Activated naive CD4-positive, alpha-beta T cell treated with anti-CD3 and anti-CD28 coated beads, Interleukin-2, amount 50 U/mL, for 72 hours (primary cell): ENCODE data around the gene ETV7. TPM values are rescaled to one million over a fixed set of nuclear protein-coding genes. Genes with fewer than 3 reads are reported as not detected.
A peak's percentile ranks its signal among the peaks of the same experiment; 100 is the strongest.

Source experiments
- ATAC-seq, 2 donors: fragments of 150-1000 bp; cut with Tn5 transposase; 2 replicates each; pipeline ENCODE4 v1.10.0; 2021; ENCODE audit warnings: mild to moderate bottlenecking in 2 of 2, moderate library complexity in 2 of 2
- DNase-seq, 2 donors: peaks; one replicate each; pipeline ENCODE4 v3.0.0; 2021 to 2022; ENCODE audit warnings: low spot score in 2 of 2
- H3K27ac Mint-ChIP-seq, 2 donors: one replicate each; pipeline ENCODE4 v1.8.0; 2022; ENCODE audit warnings: mild to moderate bottlenecking in 2 of 2, mixed read lengths in 2 of 2
- H3K36me3 Mint-ChIP-seq, 2 donors: one replicate each; pipeline ENCODE4 v1.8.0; 2022; ENCODE audit warnings: mixed read lengths in 2 of 2
- H3K9me3 Mint-ChIP-seq, 2 donors: one replicate each; pipeline ENCODE4 v1.8.0; 2022; ENCODE audit warnings: mixed read lengths in 2 of 2
- total RNA-seq, 2 donors: library from RNA; stranded (reverse); gene quantifications; one replicate each; pipeline ENCODE4 v1.2.3, GENCODE V29; 2022

ETV7 gene
- total RNA-seq, 2 donors from 2014 or later: 0.16 to 2.0 TPM

DNA sequence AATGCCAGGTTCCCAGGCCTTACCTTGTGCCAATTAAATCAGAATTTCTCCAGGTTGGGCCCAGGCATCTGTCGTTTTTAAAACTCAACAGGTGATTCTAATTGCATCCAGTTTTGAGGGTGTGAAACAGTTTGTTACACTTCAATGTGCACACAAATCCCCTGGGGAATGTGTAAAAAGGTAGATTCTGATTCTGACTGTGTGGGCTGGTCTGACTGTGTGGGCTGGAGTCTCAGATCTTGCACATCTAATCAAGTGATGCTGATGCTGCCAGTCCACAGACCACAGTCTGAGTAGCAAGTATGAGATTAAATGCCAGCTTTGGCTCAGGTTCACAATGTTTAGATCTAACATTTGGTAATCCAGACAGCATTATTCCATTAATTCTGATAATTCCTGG lies 12.5 kb upstream of the ETV7 start:
- ATAC-seq: peak in 1 of 2 donors; percentile 40
- Mint-ChIP-seq H3K36me3 (no peaks in the 10 kb centered on the region), H3K9me3 (no peaks in the 10 kb centered on the region), H3K27ac (no peak overlapping the region)
- DNase-seq: no peak

DNA sequence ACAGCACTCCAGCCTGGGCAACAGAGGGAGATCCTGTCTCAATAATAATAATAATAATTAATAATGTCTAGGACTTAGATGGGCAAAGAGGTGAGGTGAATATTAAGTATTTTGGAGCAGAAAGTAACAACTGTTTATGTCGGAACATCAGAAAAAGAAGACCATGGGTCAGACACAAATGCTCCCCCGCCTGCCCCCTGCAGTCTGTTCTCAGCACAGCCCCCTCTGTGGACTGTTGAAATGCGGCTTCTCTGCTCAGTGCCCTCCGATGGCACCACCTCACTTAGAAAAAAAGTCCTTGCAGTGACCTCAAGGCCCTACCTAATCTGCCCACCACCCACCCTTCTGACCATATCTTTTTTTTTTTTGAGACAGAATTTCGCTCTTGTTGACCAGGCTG lies 5.2 kb upstream of the ETV7 start:
- Mint-ChIP-seq H3K27ac (no peak overlapping the region), H3K36me3 (no peaks in the 10 kb centered on the region), H3K9me3 (no peaks in the 10 kb centered on the region)
- DNase-seq: no peak
- ATAC-seq: no peak

DNA sequence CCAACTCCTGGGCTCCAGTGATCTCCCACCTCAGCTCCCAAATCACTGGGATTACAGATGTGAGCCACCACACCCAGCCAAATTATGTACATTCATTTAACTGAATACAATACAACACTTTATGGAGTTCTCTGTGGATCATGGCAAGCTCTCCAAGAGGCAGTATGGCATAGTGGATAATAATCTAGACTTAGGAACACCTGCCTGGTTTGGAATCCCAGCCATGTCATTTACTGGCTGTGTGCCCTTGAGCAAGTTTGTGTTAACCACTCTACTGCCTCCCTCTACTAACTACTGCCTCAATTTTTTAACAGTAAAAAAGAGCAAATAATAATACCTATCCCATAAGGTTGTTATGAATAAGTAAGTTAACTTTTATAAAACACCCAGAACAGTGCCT lies 1.9 kb upstream of the ETV7 start:
- H3K27ac Mint-ChIP-seq: no peak overlapping the region
- H3K36me3 Mint-ChIP-seq: peaks cover 0 to 13% of the 10 kb centered on the region in 2 donors
- ATAC-seq (no peak), DNase-seq (no peak)
- H3K9me3 Mint-ChIP-seq: no peaks in the 10 kb centered on the region

GRCh38 chr6:36386495-36387439 lies 702 bp downstream of the ETV7 start:
- DNase-seq (peak in 1 of 2 donors; percentile 16), ATAC-seq (peak; percentile 26 to 50)
- Mint-ChIP-seq H3K27ac (peak overlapping the region; percentile 62 to 73), H3K9me3 (no peaks in the 10 kb centered on the region), H3K36me3 (peaks cover 0 to 13% of the 10 kb centered on the region in 2 donors)

- no peak for DNase-seq
- H3K36me3 Mint-ChIP-seq: peaks cover 0 to 13% of the 10 kb centered on the region in 2 donors
- peak overlapping the region in 1 of 2 donors; percentile 19 for H3K27ac Mint-ChIP-seq
- H3K9me3 Mint-ChIP-seq: no peaks in the 10 kb centered on the region
- no peak for ATAC-seq
Measured at GRCh38 chr6:36384095-36384494, 3.4 kb downstream of the ETV7 start.

GRCh38 chr6:36383606-36384005 lies 3.9 kb downstream of the ETV7 start:
- no peak overlapping the region for H3K27ac Mint-ChIP-seq
- peak in 1 of 2 donors; percentile 83 for ATAC-seq
- peaks cover 0 to 13% of the 10 kb centered on the region in 2 donors for H3K36me3 Mint-ChIP-seq
- no peak for DNase-seq
- H3K9me3 Mint-ChIP-seq: no peaks in the 10 kb centered on the region

DNA sequence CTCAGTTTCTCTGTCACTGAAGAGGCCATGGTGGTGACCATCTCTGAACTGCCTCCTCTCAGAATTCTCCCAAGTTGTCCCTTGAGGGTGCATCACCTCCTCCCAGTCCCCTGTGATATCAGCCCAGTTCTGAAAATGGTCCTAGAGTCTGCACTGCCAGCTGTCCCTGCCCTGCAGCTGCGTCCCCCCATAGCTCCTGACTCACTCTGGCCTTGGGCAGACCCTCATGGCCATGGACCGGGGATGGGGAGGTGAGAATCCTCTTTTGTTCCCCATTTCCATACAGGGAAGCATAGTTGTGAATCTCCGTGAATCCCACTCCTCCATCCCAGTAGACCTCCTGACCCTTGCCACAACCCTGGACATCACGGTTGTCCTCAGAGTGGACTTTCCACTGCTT lies 4.5 kb downstream of the ETV7 start:
- Mint-ChIP-seq H3K36me3 (peaks cover 0 to 13% of the 10 kb centered on the region in 2 donors), H3K9me3 (no peaks in the 10 kb centered on the region), H3K27ac (peak overlapping the region in 1 of 2 donors; percentile 34)
- DNase-seq (no peak), ATAC-seq (no peak)

- H3K27ac Mint-ChIP-seq: no peak overlapping the region
- peaks cover 0 to 5% of the 10 kb centered on the region in 2 donors for H3K36me3 Mint-ChIP-seq
- no peaks in the 10 kb centered on the region for H3K9me3 Mint-ChIP-seq
- ATAC-seq (no peak), DNase-seq (no peak)
Measured at GRCh38 chr6:36381502-36382389, 5.7 kb downstream of the ETV7 start.

- Mint-ChIP-seq H3K27ac (no peak overlapping the region), H3K36me3 (no peaks in the 10 kb centered on the region), H3K9me3 (no peaks in the 10 kb centered on the region)
- DNase-seq (no peak), ATAC-seq (no peak)
Measured at GRCh38 chr6:36380166-36380565, 7.3 kb downstream of the ETV7 start.

DNA sequence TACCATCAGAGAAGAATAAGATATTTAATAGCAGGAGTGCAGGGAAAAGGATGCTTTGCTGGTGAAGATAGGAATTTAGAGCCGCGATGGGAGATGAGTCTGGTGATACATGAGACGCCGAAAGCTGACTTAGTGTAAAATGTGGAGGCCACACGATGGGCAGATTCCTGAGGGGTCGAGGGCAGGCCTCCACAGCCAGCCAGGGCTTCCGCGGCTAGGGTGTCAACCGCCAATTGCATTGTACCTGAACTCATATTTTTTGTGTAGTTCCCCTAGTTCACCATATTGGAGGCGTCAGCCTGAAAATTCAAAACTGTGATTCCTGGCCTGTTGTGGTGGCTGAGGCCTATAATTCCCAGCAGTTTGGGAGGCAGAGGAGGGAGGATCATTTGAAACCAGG lies 8.5 kb downstream of the ETV7 start:
- Mint-ChIP-seq H3K9me3 (no peaks in the 10 kb centered on the region), H3K36me3 (no peaks in the 10 kb centered on the region), H3K27ac (no peak overlapping the region)
- ATAC-seq (no peak), DNase-seq (no peak)

DNA sequence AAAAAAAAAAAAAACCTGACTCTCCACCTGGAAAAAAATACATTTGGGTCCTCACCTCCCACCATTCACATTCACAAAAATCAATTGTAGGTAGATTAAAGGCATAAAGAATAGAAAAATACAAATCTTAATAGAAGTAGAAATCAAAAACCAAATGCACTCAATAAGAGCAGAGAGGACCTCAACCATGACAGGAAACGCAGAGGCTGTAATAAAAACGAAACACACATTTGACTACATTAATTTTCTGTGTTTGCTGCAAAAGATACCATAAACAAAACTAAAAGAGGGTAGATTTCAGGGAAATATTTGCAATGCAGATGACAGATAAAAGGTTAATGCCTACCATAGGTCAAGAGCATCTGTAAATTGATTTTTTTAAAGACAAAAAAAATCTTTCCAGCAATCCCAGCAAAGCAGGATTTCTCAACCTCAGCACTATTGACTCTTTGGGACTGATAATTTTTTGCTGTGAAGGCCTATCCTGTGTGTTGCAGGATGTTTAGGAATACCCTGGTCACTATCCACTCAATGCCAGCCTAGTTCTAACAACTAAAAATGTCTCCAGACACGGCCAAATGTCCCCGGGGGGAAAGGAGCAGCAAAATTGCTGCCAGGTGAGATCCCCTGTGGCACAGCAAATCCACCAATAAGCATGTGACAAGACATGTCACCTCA lies 9.1 kb downstream of the ETV7 start:
- H3K9me3 Mint-ChIP-seq: no peaks in the 10 kb centered on the region
- no peak overlapping the region for H3K27ac Mint-ChIP-seq
- ATAC-seq (no peak), DNase-seq (no peak)
- no peaks in the 10 kb centered on the region for H3K36me3 Mint-ChIP-seq

DNA sequence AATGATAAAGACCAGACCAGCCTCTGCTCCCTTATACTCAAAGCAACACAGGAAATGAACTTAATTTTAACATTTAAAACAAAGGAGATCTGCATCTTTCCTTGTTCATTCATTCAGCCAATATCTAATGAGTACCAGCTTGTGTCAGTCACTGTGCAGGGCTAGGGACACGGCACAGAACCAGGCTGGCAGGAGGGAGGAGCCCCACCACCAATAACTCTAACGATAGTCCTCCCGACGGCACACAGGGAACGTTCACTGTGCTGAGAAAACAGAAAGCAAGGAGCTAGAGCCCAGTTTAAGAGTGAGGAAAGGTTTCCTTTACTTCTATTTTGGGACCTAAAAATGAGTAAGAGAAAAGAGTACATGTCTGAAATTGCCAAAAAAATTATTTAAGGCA lies 9.9 kb downstream of the ETV7 start:
- Mint-ChIP-seq H3K27ac (peak overlapping the region in 1 of 2 donors; percentile 5), H3K36me3 (no peaks in the 10 kb centered on the region), H3K9me3 (no peaks in the 10 kb centered on the region)
- DNase-seq: no peak
- ATAC-seq: no peak

- DNase-seq (no peak), ATAC-seq (no peak)
- Mint-ChIP-seq H3K27ac (no peak overlapping the region), H3K36me3 (no peaks in the 10 kb centered on the region), H3K9me3 (no peaks in the 10 kb centered on the region)
Measured at GRCh38 chr6:36376742-36377141, 10.7 kb downstream of the ETV7 start.

GRCh38 chr6:36376183-36376582 lies 11.3 kb downstream of the ETV7 start:
- ATAC-seq (no peak), DNase-seq (no peak)
- Mint-ChIP-seq H3K27ac (no peak overlapping the region), H3K36me3 (no peaks in the 10 kb centered on the region), H3K9me3 (no peaks in the 10 kb centered on the region)

- Mint-ChIP-seq H3K27ac (no peak overlapping the region), H3K9me3 (no peaks in the 10 kb centered on the region), H3K36me3 (no peaks in the 10 kb centered on the region)
- ATAC-seq: no peak
- DNase-seq: no peak
Measured at GRCh38 chr6:36375644-36376155, 11.8 kb downstream of the ETV7 start.

- no peak for DNase-seq
- Mint-ChIP-seq H3K9me3 (no peaks in the 10 kb centered on the region), H3K27ac (no peak overlapping the region), H3K36me3 (no peaks in the 10 kb centered on the region)
- ATAC-seq: no peak
Measured at GRCh38 chr6:36374972-36375371, 12.5 kb downstream of the ETV7 start.
